ENCODE data around the gene MEN1. TPM values are rescaled to one million over a fixed set of nuclear protein-coding genes. Genes with fewer than 3 reads are reported as not detected.
A peak's percentile ranks its signal among the peaks of the same experiment; 100 is the strongest.

The MEN1 gene
- total RNA-seq, result 8.6 TPM
- long read RNA-seq, transcript MEN1-207 (9 exons, 3,150 nt), result major isoform, 11 of 48 reads
- long read RNA-seq, transcript MEN1-202 (10 exons, 3,148 nt), result minor isoform, 7 of 48 reads
- long read RNA-seq, partial matches to known transcripts, result 1 of 48 reads
- long read RNA-seq, other reads (novel, unspliced or antisense), result 28 of 48 reads

- intact Hi-C loops (cut with DNase I), result no loop called here
- DNase-seq (peak; percentile 98), ATAC-seq (ENCODE audit: poor library complexity) (peak; percentile 99)
Observed at GRCh38 chr11:64810271-64810890, at the start of gene MEN1. TSS of gene MEN1 (minus strand) at chr11:64810551. CDS start at chr11:64810109, 442 bp downstream.

GRCh38 chr11:64859542-64860414, 49.4 kb upstream of the MEN1 start:
- DNase-seq, result no peak
- intact Hi-C loops (cut with DNase I), result no loop called here
- ATAC-seq (ENCODE audit: poor library complexity), result no peak

- DNase-seq, result peak; percentile 81
- ATAC-seq (ENCODE audit: poor library complexity), result peak; percentile 75
- intact Hi-C loops (cut with DNase I), result no loop called here
Observed at GRCh38 chr11:64858467-64859263, 48.3 kb upstream of the MEN1 start.

GRCh38 chr11:64857485-64857884, 47.1 kb upstream of the MEN1 start:
- DNase-seq (no peak), ATAC-seq (ENCODE audit: poor library complexity) (no peak)
- intact Hi-C loops (cut with DNase I), result no loop called here

GRCh38 chr11:64856382-64857227, 46.3 kb upstream of the MEN1 start:
- intact Hi-C loops (cut with DNase I), result no loop called here
- peak; percentile 72 for DNase-seq
- ATAC-seq (ENCODE audit: poor library complexity), result peak; percentile 16

- no peak for DNase-seq
- no peak for ATAC-seq (ENCODE audit: poor library complexity)
- intact Hi-C loops (cut with DNase I), result no loop called here
Observed at GRCh38 chr11:64855596-64856304, 45.4 kb upstream of the MEN1 start.

GRCh38 chr11:64854534-64855502, 44.5 kb upstream of the MEN1 start:
- intact Hi-C loops (cut with DNase I), result no loop called here
- ATAC-seq (ENCODE audit: poor library complexity), result peak; percentile 56
- peak; percentile 88 for DNase-seq

GRCh38 chr11:64854157-64854533, 43.8 kb upstream of the MEN1 start:
- ATAC-seq (ENCODE audit: poor library complexity), result no peak
- intact Hi-C loops (cut with DNase I), result no loop called here
- DNase-seq, result no peak

- intact Hi-C loops (cut with DNase I), result no loop called here
- no peak for ATAC-seq (ENCODE audit: poor library complexity)
- DNase-seq, result no peak
Observed at GRCh38 chr11:64853709-64854108, 43.4 kb upstream of the MEN1 start.

- DNase-seq, result no peak
- no peak for ATAC-seq (ENCODE audit: poor library complexity)
- intact Hi-C loops (cut with DNase I), result no loop called here
Observed at GRCh38 chr11:64852804-64853509, 42.6 kb upstream of the MEN1 start.

- ATAC-seq (ENCODE audit: poor library complexity), result no peak
- intact Hi-C loops (cut with DNase I), result no loop called here
- no peak for DNase-seq
Observed at GRCh38 chr11:64851831-64852351, 41.5 kb upstream of the MEN1 start.

GRCh38 chr11:64850979-64851567, 40.7 kb upstream of the MEN1 start:
- no peak for DNase-seq
- intact Hi-C loops (cut with DNase I), result no loop called here
- no peak for ATAC-seq (ENCODE audit: poor library complexity)

GRCh38 chr11:64849598-64850356, 39.4 kb upstream of the MEN1 start:
- ATAC-seq (ENCODE audit: poor library complexity) (peak; percentile 25), DNase-seq (peak; percentile 73)
- intact Hi-C loops (cut with DNase I), result loop anchor here (10.0 kb wide), 2 partner anchors 165 to 265 kb away; partner anchors contain the start of genes ARL2, TM7SF2 and ZNHIT2

- ATAC-seq (ENCODE audit: poor library complexity) (no peak), DNase-seq (no peak)
- intact Hi-C loops (cut with DNase I), result loop anchor here (10.0 kb wide), 2 partner anchors 166 to 266 kb away; partner anchors contain the start of genes ARL2, TM7SF2 and ZNHIT2
Observed at GRCh38 chr11:64848826-64849597, 38.7 kb upstream of the MEN1 start.

Data from Right ventricle myocardium superior (tissue), 1 donor.